A549 (cell line): Measurements from ENCODE around the gene FYB1. TPM values are rescaled to one million over a fixed set of nuclear protein-coding genes. Genes with fewer than 3 reads are reported as not detected.

Experiments used
- ATAC-seq, 2 experiments: fragments of 200-7000 bp in 1 of 2; fragments of >200 bp in 1 of 2; cut with Nextera tagmentation in 1 of 2; cut with Tn5 transposase in 1 of 2; 3 replicates each; pipeline versions ENCODE4 v1.8.0 to v1.9.1; 2018 to 2020; ENCODE audit warnings: mild to moderate bottlenecking in 1 of 2, moderate library complexity in 1 of 2
- CTCF ChIA-PET: fragments of 300-600 bp; sonication (Branson Sonifier 250); formaldehyde crosslinking; extraction: SDS; loops from one replicate; lab custom pipeline; 2021; ENCODE audit warnings: antibody characterized with exemption, inconsistent platforms; lab: Yijun Ruan, JAX
- POLR2A ChIA-PET: fragments of 350-600 bp; formaldehyde crosslinking; extraction: SDS; loops from one replicate; lab custom pipeline; 2021; ENCODE audit warnings: antibody characterized with exemption, inconsistent platforms; lab: Yijun Ruan, JAX
- DNase-seq, 2 experiments: peaks; one replicate each; pipeline versions ENCODE4 v3.0.0 to v3.0.0-alpha.2; 2011 to 2016; ENCODE audit warnings: low read depth in 1 of 2, low spot score in 1 of 2
- FAIRE-seq: peaks from 2 replicates; lab custom pipeline; 2011; peaks lifted over from hg19 to GRCh38; lab: Jason Lieb, UNC
- H3K27ac ChIP-seq, 2 experiments: fragments of >200 bp; sonication (Bioruptor Twin); formaldehyde crosslinking; 3 replicates each; pipeline ENCODE4 v1.5.1; 2016 to 2017
- H3K4me1 ChIP-seq: fragments of >200 bp; sonication (Bioruptor Twin); formaldehyde crosslinking; 3 replicates; pipeline ENCODE4 v1.6.1; 2016
- H3K4me2 ChIP-seq: fragments of >200 bp; sonication (Bioruptor Twin); formaldehyde crosslinking; 3 replicates; pipeline ENCODE4 v1.6.1; 2016
- H3K4me3 ChIP-seq: fragments of >200 bp; sonication (Bioruptor Twin); formaldehyde crosslinking; 3 replicates; pipeline ENCODE4 v1.5.1; 2016
- H3K9me3 ChIP-seq: fragments of >200 bp; sonication (Bioruptor Twin); formaldehyde crosslinking; 3 replicates; pipeline ENCODE4 v1.6.1; 2016
- CBX8 ChIP-seq: fragments of 200-600 bp; sonication (generic); IDR thresholded peaks from 2 replicates; pipeline ENCODE4 v1.6.1; 2016
- CEBPB ChIP-seq, 2 experiments: fragments of >200 bp in 1 of 2; sonication (Bioruptor Twin) in 1 of 2; formaldehyde crosslinking in 1 of 2; IDR thresholded peaks; 2 replicates each; pipeline ENCODE4 v1.6.1; 2012 to 2016
- CHD4 ChIP-seq: fragments of 200-600 bp; sonication (generic); IDR thresholded peaks from 2 replicates; pipeline ENCODE4 v1.6.1; 2016; ENCODE audit warnings: antibody characterized with exemption, mild to moderate bottlenecking, borderline replicate concordance
- EHF ChIP-seq: fragments of 250-450 bp; sonication (Bioruptor Pico); IDR thresholded peaks from 2 replicates; pipeline ENCODE4 v1.5.0; 2020; ENCODE audit warnings: mild to moderate bottlenecking
- ESRRA ChIP-seq: fragments of 150-350 bp; IDR thresholded peaks from 2 replicates; pipeline ENCODE4 v1.6.1; 2014; ENCODE audit warnings: mild to moderate bottlenecking, low read length, borderline replicate concordance
- FOSB ChIP-seq: fragments of 250-450 bp; sonication (Bioruptor Pico); IDR thresholded peaks from 2 replicates; pipeline ENCODE4 v1.5.0; 2020; ENCODE audit warnings: mild to moderate bottlenecking, moderate library complexity
- FOSL2 ChIP-seq, 2 experiments: fragments of 450-650 bp in 1 of 2; fragments of >200 bp in 1 of 2; sonication (Bioruptor Twin) in 1 of 2; formaldehyde crosslinking; IDR thresholded peaks; 2 replicates each; pipeline versions ENCODE4 v1.5.0 to v1.6.1; 2016 to 2020; ENCODE audit warnings: mild to moderate bottlenecking in 1 of 2, moderate library complexity in 1 of 2
- FOXS1 ChIP-seq: fragments of 250-450 bp; sonication (Bioruptor Pico); IDR thresholded peaks from 2 replicates; pipeline ENCODE4 v1.5.0; 2020; ENCODE audit warnings: mild to moderate bottlenecking, moderate library complexity
- HOXB13 ChIP-seq: fragments of 250-450 bp; sonication (Bioruptor Pico); IDR thresholded peaks from 2 replicates; pipeline ENCODE4 v1.5.0; 2020; ENCODE audit warnings: low read depth, mild to moderate bottlenecking, moderate library complexity
- HOXB5 ChIP-seq: fragments of 250-450 bp; sonication (Bioruptor Pico); IDR thresholded peaks from 2 replicates; pipeline ENCODE4 v1.5.0; 2020; ENCODE audit warnings: mild to moderate bottlenecking, moderate library complexity
- MAFK ChIP-seq: fragments of 450-650 bp; IDR thresholded peaks from 2 replicates; pipeline ENCODE4 v1.6.1; 2014; ENCODE audit not compliant: partially characterized antibody
- MAX ChIP-seq: IDR thresholded peaks from 2 replicates; pipeline ENCODE4 v1.6.1; 2012
- MAZ ChIP-seq: fragments of 150-350 bp; IDR thresholded peaks from 2 replicates; pipeline ENCODE4 v1.6.1; 2014; ENCODE audit warnings: antibody characterized with exemption, low read depth, low read length, borderline replicate concordance
- POLR2A ChIP-seq: IDR thresholded peaks from 2 replicates; pipeline ENCODE4 v1.6.1; 2012; ENCODE audit warnings: mild to moderate bottlenecking, low read length
- POLR2AphosphoS2 ChIP-seq: conservative IDR thresholded peaks from 2 replicates; pipeline ENCODE4 v1.6.1; 2012; ENCODE audit warnings: low read length, improper control_type of control experiment, inconsistent platforms
- RAD21 ChIP-seq, 2 experiments: fragments of >200 bp in 1 of 2; sonication (Bioruptor Twin) in 1 of 2; formaldehyde crosslinking in 1 of 2; IDR thresholded peaks in 1 of 2; conservative IDR thresholded peaks in 1 of 2; 2 replicates in 1 of 2; 3 replicates in 1 of 2; pipeline ENCODE4 v1.6.1; 2012 to 2018; ENCODE audit warnings: inconsistent platforms in 1 of 2
- RARB ChIP-seq: fragments of 250-450 bp; sonication (Bioruptor Pico); IDR thresholded peaks from 2 replicates; pipeline ENCODE4 v1.8.0; 2021; ENCODE audit warnings: mild to moderate bottlenecking, moderate library complexity
- RFX5 ChIP-seq: fragments of 450-650 bp; IDR thresholded peaks from 2 replicates; pipeline ENCODE4 v1.7.1; 2014; ENCODE audit warnings: antibody characterized with exemption, mild to moderate bottlenecking, moderate library complexity
- SREBF2 ChIP-seq: fragments of 450-650 bp; IDR thresholded peaks from 2 replicates; pipeline ENCODE4 v1.6.1; 2014; ENCODE audit warnings: mild to moderate bottlenecking, moderate library complexity
- TFCP2L1 ChIP-seq: fragments of 250-450 bp; sonication (Bioruptor Pico); IDR thresholded peaks from 2 replicates; pipeline ENCODE4 v1.5.0; 2021; ENCODE audit warnings: mild to moderate bottlenecking
- USF2 ChIP-seq: fragments of 450-650 bp; IDR thresholded peaks from 2 replicates; pipeline ENCODE4 v1.6.1; 2014; ENCODE audit warnings: antibody characterized with exemption
- ZNF302 ChIP-seq: fragments of 250-450 bp; sonication (Bioruptor Pico); IDR thresholded peaks from 2 replicates; pipeline ENCODE4 v1.9.0; 2021; ENCODE audit warnings: inconsistent platforms, mild to moderate bottlenecking, moderate library complexity
- WGBS: methylation state at CpG from one replicate; pipeline ENCODE4 v1.1.6; 2017; ENCODE audit errors: missing lambda C conversion rate; 5-methylcytosine and 5-hydroxymethylcytosine counted together
- polyA plus RNA-seq, 4 experiments: library from polyadenylated mRNA; depleted of rRNA in 3 of 4; stranded (reverse); fragments of >200 nt; fragmentation: RNase III in 1 of 4; extraction: RNeasy Plus Mini Kit Qiagen cat#74134 plus additional on column Dnase treatment in 1 of 4; gene quantifications; 2 replicates in 3 of 4; 3 replicates in 1 of 4; pipeline ENCODE4 v1.2.3, GENCODE V29; 2011 to 2017
- TF ChIP-seq, protein P1 (sequence below): IDR thresholded peaks from 2 replicates; pipeline ENCODE4 v1.6.1; 2012; ENCODE audit warnings: low read depth, borderline replicate concordance
- TF ChIP-seq, protein P2 (sequence below): fragments of 150-350 bp; IDR thresholded peaks from 2 replicates; pipeline ENCODE4 v1.6.1; 2014; ENCODE audit warnings: low read depth, mild to moderate bottlenecking, low read length
- TF ChIP-seq, protein P3 (sequence below): fragments of 200-600 bp; sonication (generic); IDR thresholded peaks from 2 replicates; pipeline ENCODE4 v1.6.1; 2016; ENCODE audit warnings: antibody characterized with exemption, mild to moderate bottlenecking, moderate library complexity
- TF ChIP-seq, protein P4 (sequence below): fragments of 250-450 bp; sonication (Bioruptor Pico); IDR thresholded peaks from 2 replicates; pipeline ENCODE4 v1.5.0; 2020; ENCODE audit warnings: low read depth, mild to moderate bottlenecking, moderate library complexity
- TF ChIP-seq, protein P5 (sequence below): fragments of 250-450 bp; sonication (Bioruptor Pico); IDR thresholded peaks from 2 replicates; pipeline ENCODE4 v1.5.0; 2021; ENCODE audit warnings: mild to moderate bottlenecking, moderate library complexity, borderline replicate concordance

The FYB1 gene
- polyA plus RNA-seq, 2 of the 4 experiments (the other 2 are of a cell fraction) = 7.4 to 34.6 TPM

GRCh38 chr5:39132792-39133191, 86.6 kb downstream of the FYB1 start:
- ATAC-seq = peak; percentile 53 to 65; a peak in 3 of 6 replicates
- peak; percentile 25 to 47 for DNase-seq
- POLR2A ChIA-PET = no interaction called here
- CTCF ChIA-PET = interaction anchor here (0.7 to 0.8 kb wide), 2 partner anchors 13 to 127 kb away, joined by 3 to 4 read pairs; no protein-coding TSS in a partner anchor
- Histone ChIP-seq H3K4me2 (peak overlapping the region; percentile 60), H3K27ac (peak overlapping the region; percentile 24 to 36; a peak in 4 of 6 replicates), H3K9me3 (no peaks in the 10 kb centered on the region), H3K4me1 (peaks cover 39% of the 10 kb centered on the region), H3K4me3 (no peak overlapping the region)
- peak; percentile 99 for FAIRE-seq
- 2% methylated on average over 3 of the region's 3 CpGs for WGBS
- TF ChIP-seq MAZ = no peak
- peak; percentile 45 to 82; a peak in 1 of 4 replicates for TF ChIP-seq CEBPB (IDR thresholded peaks at IDR 0.05)
- no peak for TF ChIP-seq ESRRA
- TF ChIP-seq, protein P1, sequence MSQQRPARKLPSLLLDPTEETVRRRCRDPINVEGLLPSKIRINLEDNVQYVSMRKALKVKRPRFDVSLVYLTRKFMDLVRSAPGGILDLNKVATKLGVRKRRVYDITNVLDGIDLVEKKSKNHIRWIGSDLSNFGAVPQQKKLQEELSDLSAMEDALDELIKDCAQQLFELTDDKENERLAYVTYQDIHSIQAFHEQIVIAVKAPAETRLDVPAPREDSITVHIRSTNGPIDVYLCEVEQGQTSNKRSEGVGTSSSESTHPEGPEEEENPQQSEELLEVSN = no peak
- TF ChIP-seq USF2 = no peak
- no peak for TF ChIP-seq EHF (CRISPR knock-in tag)
- TF ChIP-seq MAFK = no peak
- TF ChIP-seq FOXS1 = no peak
- TF ChIP-seq HOXB13 (CRISPR knock-in tag) = no peak
- TF ChIP-seq, protein P2, sequence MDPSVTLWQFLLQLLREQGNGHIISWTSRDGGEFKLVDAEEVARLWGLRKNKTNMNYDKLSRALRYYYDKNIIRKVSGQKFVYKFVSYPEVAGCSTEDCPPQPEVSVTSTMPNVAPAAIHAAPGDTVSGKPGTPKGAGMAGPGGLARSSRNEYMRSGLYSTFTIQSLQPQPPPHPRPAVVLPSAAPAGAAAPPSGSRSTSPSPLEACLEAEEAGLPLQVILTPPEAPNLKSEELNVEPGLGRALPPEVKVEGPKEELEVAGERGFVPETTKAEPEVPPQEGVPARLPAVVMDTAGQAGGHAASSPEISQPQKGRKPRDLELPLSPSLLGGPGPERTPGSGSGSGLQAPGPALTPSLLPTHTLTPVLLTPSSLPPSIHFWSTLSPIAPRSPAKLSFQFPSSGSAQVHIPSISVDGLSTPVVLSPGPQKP = no peak
- no peak for TF ChIP-seq SREBF2
- no peak for TF ChIP-seq POLR2A
- TF ChIP-seq FOSB (CRISPR knock-in tag) = no peak
- no peak for TF ChIP-seq FOSL2 (IDR thresholded peaks at IDR 0.05)
- TF ChIP-seq FOSL2 (CRISPR knock-in tag; IDR thresholded peaks at IDR 0.05) = peak; percentile 53
- TF ChIP-seq CHD4 = no peak
- TF ChIP-seq CBX8 = no peak

GRCh38 chr5:39132128-39132447, 87.3 kb downstream of the FYB1 start:
- Histone ChIP-seq H3K4me1 (peaks cover 32% of the 10 kb centered on the region), H3K4me3 (no peak overlapping the region), H3K27ac (peak overlapping the region; percentile 36 to 54), H3K9me3 (no peaks in the 10 kb centered on the region), H3K4me2 (peak overlapping the region; percentile 60)
- 59% methylated on average over 3 of the region's 3 CpGs for WGBS
- ChIA-PET CTCF (interaction anchor here (1.0 to 2.5 kb wide), 4 partner anchors 12 to 85 kb away, joined by 3 to 13 read pairs (median 4); no protein-coding TSS in a partner anchor), POLR2A (interaction anchor here (0.6 to 0.9 kb wide), 2 partner anchors 9 to 14 kb away, joined by 3 to 5 read pairs; no protein-coding TSS in a partner anchor)
- FAIRE-seq = no peak
- peak; percentile 40 to 66; a peak in 3 of 6 replicates for ATAC-seq
- DNase-seq = no peak
- no peak for TF ChIP-seq MAX
- no peak for TF ChIP-seq ZNF302 (CRISPR knock-in tag)
- TF ChIP-seq, protein P3, sequence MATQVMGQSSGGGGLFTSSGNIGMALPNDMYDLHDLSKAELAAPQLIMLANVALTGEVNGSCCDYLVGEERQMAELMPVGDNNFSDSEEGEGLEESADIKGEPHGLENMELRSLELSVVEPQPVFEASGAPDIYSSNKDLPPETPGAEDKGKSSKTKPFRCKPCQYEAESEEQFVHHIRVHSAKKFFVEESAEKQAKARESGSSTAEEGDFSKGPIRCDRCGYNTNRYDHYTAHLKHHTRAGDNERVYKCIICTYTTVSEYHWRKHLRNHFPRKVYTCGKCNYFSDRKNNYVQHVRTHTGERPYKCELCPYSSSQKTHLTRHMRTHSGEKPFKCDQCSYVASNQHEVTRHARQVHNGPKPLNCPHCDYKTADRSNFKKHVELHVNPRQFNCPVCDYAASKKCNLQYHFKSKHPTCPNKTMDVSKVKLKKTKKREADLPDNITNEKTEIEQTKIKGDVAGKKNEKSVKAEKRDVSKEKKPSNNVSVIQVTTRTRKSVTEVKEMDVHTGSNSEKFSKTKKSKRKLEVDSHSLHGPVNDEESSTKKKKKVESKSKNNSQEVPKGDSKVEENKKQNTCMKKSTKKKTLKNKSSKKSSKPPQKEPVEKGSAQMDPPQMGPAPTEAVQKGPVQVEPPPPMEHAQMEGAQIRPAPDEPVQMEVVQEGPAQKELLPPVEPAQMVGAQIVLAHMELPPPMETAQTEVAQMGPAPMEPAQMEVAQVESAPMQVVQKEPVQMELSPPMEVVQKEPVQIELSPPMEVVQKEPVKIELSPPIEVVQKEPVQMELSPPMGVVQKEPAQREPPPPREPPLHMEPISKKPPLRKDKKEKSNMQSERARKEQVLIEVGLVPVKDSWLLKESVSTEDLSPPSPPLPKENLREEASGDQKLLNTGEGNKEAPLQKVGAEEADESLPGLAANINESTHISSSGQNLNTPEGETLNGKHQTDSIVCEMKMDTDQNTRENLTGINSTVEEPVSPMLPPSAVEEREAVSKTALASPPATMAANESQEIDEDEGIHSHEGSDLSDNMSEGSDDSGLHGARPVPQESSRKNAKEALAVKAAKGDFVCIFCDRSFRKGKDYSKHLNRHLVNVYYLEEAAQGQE = no peak
- no peak for TF ChIP-seq USF2
- no peak for TF ChIP-seq POLR2AphosphoS2
- TF ChIP-seq RARB (CRISPR knock-in tag) = no peak
- TF ChIP-seq, protein P4, sequence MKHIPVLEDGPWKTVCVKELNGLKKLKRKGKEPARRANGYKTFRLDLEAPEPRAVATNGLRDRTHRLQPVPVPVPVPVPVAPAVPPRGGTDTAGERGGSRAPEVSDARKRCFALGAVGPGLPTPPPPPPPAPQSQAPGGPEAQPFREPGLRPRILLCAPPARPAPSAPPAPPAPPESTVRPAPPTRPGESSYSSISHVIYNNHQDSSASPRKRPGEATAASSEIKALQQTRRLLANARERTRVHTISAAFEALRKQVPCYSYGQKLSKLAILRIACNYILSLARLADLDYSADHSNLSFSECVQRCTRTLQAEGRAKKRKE = no peak
- TF ChIP-seq, protein P5, sequence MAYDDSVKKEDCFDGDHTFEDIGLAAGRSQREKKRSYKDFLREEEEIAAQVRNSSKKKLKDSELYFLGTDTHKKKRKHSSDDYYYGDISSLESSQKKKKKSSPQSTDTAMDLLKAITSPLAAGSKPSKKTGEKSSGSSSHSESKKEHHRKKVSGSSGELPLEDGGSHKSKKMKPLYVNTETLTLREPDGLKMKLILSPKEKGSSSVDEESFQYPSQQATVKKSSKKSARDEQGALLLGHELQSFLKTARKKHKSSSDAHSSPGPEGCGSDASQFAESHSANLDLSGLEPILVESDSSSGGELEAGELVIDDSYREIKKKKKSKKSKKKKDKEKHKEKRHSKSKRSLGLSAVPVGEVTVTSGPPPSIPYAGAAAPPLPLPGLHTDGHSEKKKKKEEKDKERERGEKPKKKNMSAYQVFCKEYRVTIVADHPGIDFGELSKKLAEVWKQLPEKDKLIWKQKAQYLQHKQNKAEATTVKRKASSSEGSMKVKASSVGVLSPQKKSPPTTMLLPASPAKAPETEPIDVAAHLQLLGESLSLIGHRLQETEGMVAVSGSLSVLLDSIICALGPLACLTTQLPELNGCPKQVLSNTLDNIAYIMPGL = no peak
- TF ChIP-seq POLR2A = no peak
- TF ChIP-seq CBX8 = no peak
- TF ChIP-seq SREBF2 = no peak
- TF ChIP-seq TFCP2L1 (CRISPR knock-in tag) = no peak
- no peak for TF ChIP-seq MAFK
- TF ChIP-seq HOXB5 (CRISPR knock-in tag) = no peak
- TF ChIP-seq RFX5 = no peak
- no peak for TF ChIP-seq RAD21 (conservative IDR thresholded peaks at IDR 0.05 in 1 of 2, IDR thresholded peaks at IDR 0.05 in 1 of 2)
- no peak for TF ChIP-seq CEBPB (IDR thresholded peaks at IDR 0.05)
